NCI-H2196 treated with DMSO at 0.1 percent for 48 hours (cell line): Measurements from ENCODE around the gene SLC25A48.

ENCODE experiments used
- DNase-seq: peaks from one replicate; lab custom pipeline; 2025; ENCODE audit not compliant: unreplicated experiment; lab: John Stamatoyannopoulos, UW

SLC25A48 gene

DNA sequence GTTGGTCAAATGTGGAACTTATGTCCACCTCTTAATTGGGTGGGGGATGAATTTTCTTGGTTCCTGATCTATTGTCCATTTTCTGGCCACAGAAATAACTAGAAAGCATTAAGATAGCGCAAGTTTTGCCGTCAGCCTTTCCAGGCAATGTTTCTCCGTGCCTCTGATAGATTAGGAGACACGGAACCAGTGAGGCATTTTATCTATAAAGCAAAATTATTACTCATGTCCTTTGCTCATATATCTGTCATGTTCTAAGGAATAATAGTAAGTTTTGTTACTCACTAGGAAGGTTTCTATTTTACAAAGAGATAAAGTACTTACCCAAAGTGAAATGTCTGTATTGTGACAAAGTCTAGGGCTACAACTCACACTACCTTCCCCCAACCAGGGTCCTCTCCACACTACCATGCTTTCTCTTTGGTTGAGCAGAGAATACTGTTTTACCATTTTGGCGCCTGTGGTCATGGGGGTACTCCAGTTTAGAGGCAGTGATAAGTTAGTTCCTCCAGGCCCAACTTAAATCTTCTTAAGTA lies 81.1 kb downstream of the SLC25A48 start:
- no peak for DNase-seq

DNA sequence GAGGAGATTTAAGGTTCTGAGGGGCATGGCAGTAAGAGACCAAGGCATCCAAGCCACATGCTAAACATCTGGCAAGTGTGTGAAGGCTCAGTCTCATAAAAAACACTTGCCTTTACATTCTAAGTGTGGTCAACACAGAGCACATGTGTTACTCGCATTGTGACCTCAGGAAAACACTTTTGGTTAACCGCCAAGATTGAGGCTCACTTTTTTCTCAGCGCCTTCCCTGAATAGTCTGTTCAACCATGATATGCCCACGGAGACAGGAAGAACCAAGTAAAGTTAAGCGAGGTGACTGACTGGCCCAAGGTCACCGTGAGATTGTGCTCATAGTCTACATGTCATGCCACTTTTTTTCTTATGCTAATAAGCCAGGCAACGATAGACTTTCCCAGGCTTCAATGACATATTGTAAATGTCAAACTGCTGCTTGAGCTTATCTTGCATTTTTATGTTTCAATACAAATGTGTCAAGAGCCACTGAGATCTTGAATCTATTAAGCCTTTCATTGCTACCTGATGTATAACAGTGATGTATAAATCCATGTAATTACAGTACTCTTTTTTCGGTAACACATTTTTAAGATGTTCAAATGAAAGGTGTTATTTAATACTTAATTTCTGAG lies 82.3 kb downstream of the SLC25A48 start:
- DNase-seq: no peak

DNA sequence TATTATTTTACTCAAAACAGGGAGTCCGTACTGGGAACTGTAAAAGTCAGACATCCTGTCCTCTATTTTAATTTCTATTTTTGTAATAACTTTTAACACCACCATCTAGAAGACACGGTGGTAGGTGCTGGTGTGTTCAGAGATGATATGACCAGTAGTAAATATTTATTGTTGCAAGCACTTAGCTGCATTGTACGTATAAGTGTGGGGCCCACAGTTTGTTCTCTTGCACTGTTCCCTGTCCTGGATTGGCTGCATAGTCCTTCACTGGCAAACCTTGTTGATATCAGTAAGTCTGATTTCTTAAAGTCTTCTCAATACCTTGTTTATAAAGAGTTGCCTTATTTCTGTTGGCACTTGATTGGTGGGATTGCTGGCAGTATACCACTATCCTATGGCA lies 85.7 kb downstream of the SLC25A48 start:
- DNase-seq: no peak

DNA sequence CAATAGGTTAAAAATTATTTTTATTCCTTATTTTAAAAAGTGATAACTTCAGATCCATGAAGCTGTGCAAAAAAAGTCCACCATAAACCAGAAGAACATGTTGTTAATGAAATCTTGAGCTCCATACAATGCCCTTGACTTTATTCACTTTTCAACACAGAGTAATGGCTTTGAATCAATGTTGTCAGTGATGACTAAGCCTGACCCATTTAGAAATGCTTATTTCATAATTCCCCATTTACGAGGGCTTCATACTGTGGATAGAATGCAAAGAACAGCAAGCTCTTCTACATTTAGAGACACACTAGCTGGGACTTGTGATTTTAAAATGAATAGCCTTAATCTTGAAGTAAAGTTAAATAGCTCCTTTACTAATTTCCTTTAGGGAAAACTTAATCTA lies 86.9 kb downstream of the SLC25A48 start:
- DNase-seq: no peak

DNA sequence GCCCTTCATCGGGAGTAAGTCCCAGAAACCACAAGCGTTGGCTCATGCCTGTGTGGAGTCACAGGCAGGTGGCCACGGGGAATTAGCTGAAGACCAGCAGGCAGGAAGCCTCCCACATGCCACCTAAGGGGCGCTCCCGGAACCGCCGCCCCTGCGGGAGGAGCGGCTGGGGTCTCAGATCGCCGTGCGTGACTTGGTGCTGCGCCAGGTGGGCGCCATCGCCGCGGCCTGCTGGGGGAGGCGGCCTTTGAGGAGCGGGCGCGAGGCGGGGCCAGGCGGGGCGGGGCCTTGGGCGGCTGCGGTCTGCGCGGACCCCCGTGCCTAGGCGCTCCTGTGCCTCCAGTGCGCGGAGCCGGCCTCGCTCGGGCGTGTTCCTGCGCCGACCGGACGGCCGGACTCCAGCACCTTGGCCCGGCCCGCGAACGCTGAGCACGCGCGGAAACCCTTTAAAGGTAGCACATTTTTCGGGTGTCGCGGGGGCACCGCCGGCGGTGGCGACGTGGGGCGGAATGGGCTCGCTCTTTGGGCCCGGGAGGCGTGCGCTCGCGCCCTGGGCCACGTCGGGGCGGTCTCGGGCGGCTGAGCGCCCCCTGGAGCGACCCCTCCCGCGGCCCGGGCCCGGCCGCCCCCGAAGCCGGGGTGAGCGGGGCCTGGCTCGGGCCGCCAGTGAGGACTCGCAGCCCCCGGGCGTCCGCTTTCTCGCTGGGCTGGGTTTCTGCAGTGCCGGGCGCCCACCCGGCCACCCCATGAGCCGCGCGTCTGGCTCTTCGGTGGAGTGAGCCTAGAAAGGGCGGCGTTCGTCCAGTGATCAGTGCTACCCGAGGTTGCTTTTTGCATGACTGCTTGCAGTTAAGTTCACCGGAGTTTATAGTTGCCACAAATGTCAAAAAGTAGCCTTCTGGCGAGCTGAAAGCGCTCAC lies 95.8 kb downstream of the SLC25A48 start:
- no peak for DNase-seq

DNA sequence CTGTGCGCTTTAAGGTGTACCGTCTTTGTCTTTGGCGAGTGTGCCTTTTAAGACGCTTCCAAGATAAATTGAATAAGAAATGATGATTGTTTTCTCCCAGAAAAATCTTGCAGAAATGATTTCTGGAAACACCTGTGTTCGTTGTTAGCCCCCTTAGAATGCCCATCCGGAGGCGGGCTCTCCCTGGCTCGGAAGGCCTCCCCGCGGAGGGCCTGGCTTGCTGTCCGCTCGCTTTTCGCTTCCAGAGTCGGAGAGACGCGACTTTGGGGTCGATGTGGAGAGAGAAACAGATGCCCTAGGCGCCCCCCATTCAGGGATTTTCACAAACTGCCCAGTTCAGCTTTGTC lies 96.5 kb downstream of the SLC25A48 start:
- no peak for DNase-seq

DNA sequence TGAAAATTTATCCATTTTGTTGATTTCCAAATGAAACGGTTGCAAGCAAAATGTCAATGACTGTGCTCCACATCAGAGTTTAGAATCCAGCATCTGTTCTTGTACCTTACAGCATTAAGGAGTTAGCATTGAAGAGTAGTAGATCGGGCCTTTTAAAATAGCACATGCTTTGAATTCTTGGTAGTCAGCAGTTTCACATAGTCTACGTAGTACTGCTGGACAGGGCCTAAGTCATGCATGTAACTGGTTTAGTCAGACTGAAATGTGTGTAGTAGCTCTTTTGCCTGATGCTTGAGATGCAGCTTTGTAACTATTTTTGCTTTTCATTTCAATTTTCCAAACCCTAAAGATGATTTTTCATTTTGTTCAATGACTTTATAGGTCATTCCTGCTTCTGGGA lies 100.5 kb downstream of the SLC25A48 start:
- no peak for DNase-seq

DNA sequence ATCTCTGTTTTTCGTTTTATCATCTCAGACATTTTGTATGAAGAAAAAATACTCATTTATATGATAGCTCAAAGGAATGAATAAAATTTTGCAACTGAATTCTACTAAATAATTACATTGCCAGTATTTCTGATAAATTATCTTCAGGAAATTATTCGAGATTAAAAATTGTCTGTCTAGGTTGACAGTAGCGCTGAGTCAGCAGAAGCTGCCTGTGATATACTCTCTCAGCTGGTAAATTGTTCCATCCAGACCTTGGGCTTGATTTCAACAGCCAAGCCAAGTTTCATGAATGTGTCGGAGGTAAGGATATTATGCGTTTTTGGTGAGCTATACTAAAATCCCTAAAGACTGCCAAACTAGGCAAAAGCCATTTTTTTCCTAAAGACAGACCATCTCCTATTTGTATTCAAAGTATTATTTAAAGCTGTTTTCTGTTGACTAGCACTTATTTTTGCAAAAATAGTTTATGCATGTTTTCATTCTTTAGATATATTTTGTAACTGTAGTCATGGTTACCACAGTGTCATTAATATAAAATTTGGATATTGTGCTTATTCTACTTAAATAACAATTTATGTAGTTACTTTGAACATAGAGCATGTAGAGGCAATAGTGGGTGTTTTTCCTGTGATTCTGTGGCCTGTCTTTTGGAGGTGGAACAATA lies 102.9 kb downstream of the SLC25A48 start:
- DNase-seq: no peak
